Omental fat pad (tissue), 4 donors: ENCODE measurements around the gene STYXL2. TPM values are rescaled to one million over a fixed set of nuclear protein-coding genes. Genes with fewer than 3 reads are reported as not detected.

Source experiments
- ATAC-seq: fragments of 150-250 bp; one replicate; pipeline ENCODE4 v1.9.1; 2016; ENCODE audit warnings: mild to moderate bottlenecking, moderate library complexity; ENCODE audit not compliant: low FRiP score
- DNase-seq: peaks from one replicate; pipeline ENCODE4 v3.0.0-alpha.2; 2019; ENCODE audit warnings: low spot score
- CTCF ChIP-seq, 3 donors: fragments of 450-650 bp; IDR thresholded peaks; one replicate each; pipeline ENCODE4 v1.5.1; 2016 to 2017; ENCODE audit warnings: antibody characterized with exemption in 3 of 3, mild to moderate bottlenecking in 3 of 3, moderate library complexity in 2 of 3
- total RNA-seq, 4 donors: library from RNA; depleted of rRNA; stranded (reverse); fragments of >200 nt; gene quantifications; one replicate each; pipeline ENCODE4 v1.1.0, GENCODE V29; 2016

Gene STYXL2
- total RNA-seq, 4 donors from 2014 or later = 0.12 to 0.65 (median 0.36) TPM

DNA sequence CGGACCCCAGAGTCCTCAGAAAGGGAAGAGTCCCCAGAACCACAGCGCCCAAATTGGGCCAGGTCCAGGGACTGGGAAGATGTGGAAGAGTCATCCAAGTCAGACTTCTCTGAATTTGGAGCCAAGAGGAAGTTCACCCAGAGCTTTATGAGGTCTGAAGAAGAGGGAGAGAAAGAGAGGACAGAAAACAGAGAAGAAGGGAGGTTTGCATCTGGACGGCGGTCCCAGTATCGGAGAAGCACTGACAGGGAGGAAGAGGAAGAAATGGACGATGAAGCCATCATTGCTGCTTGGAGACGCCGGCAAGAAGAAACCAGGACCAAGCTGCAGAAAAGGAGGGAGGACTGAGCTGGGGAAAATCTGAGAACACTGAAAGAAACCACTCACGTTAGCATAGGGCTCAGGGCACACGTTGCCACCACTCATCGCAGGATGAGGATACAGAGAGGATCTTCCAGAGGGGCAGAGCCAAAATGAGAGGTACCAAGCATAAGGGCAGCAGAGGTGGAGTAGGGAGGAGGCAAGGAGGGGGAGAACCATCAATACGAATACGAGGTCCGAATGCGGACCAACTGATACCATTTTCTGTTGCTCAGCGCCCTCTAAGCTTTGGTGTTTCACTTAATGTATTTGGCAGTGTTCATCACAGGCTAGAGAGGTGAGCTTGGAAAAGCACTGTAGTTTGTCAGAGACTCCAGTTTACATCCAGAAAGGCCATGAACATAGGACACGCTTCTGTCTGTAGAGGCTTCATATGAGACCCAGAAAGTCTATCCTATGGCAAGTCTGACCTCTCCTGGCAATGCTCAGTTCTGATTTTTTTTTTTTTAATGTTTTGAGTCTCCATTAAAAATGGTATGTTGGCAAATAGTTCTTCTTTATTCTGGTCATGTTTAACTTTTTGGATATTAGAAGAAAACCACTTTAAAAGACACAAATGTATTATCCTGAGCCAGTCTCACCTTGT is 34.7 kb downstream of the STYXL2 start:
- ATAC-seq = no peak

GRCh38 chr1:167130829-167131510 is 37.1 kb downstream of the STYXL2 start:
- DNase-seq (no peak), ATAC-seq (no peak)
- TF ChIP-seq CTCF (IDR thresholded peaks at IDR 0.05) = no peak

More for the DNA sequence above, 34.7 kb downstream of the STYXL2 start:
- no peak for TF ChIP-seq CTCF (IDR thresholded peaks at IDR 0.05)
- DNase-seq = no peak

DNA sequence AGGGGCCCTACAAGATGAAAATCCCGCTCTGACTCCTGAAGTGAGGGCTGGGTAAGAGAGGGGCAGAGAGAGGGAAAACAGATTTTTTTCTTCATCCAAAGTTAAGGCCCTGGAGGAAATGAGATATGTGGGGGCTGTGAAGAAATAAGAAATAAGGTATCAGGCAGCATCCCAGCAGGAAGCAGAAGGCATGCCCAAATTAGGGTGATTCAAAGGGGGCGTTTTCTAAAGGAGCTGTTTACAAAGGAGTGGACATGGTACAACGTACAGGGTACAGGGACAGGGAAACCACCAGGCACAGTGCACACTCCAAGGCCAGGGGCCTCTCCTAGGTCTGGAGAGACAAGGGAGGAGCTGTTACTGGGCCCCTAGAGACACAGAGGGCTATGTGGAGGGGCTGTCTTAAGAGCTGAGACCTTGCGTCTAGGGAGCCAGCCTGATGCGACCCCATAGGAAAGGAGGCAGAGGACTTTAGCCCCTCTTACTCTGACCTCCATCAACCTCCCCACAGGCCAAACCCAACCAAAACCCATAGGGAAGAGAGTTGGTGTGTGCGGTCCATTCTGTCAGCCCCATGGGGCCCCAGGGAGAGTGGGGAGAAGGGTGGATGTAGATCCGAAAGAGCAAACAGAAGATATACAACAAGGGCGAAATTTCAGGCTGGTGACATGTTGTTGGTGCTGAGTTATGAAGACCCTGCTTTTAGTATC is 38.6 kb downstream of the STYXL2 start:
- TF ChIP-seq CTCF (IDR thresholded peaks at IDR 0.05) = no peak

GRCh38 chr1:167135281-167135840 is 41.5 kb downstream of the STYXL2 start:
- no peak for DNase-seq
- TF ChIP-seq CTCF (IDR thresholded peaks at IDR 0.05) = no peak
- ATAC-seq = no peak

More for the DNA sequence above, 38.6 kb downstream of the STYXL2 start:
- DNase-seq (no peak), ATAC-seq (no peak)

DNA sequence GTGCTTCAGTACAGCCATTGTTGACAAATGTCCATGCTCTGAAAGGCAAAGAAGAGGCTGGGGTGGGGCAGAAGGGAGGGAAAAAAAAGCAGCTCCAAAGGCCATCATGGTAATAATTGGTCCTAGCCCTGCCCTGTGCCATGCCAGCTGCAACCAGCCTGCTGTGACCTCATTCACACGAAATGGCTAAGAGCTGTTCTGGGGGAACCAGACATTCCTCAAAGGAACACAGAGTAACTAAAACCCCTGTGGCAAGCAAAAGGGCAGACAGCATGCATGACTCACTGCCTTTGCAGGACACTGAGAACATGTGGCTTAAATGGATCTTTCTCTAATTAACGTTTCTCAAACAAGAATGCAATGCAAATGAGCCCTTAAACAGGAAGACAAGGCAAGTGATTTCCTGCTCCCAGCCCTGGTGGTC is 42.3 kb downstream of the STYXL2 start:
- DNase-seq (no peak), ATAC-seq (no peak)
- no peak for TF ChIP-seq CTCF (IDR thresholded peaks at IDR 0.05)

DNA sequence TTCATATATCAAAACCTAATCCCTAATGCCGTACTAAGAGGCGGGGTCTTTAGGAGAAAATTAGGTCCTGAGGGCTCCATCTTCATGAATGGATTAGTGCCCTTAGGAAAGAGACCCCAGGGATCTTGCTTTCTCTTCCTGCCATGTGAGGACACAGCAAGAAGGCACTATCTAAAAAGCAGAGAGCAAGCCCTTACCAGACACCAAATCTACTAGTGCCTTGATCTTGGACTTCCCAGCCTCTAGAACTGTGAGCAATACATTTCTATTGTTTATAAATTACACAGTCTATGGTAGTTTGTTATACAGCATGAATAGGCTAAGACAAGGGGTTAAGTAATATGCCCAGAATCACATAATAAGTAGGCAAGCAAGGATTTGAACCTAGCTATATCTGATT is 42.9 kb downstream of the STYXL2 start:
- DNase-seq (no peak), ATAC-seq (no peak)
- no peak for TF ChIP-seq CTCF (IDR thresholded peaks at IDR 0.05)
